ENCODE measurements around the gene RNF144A.

RNF144A gene

DNA sequence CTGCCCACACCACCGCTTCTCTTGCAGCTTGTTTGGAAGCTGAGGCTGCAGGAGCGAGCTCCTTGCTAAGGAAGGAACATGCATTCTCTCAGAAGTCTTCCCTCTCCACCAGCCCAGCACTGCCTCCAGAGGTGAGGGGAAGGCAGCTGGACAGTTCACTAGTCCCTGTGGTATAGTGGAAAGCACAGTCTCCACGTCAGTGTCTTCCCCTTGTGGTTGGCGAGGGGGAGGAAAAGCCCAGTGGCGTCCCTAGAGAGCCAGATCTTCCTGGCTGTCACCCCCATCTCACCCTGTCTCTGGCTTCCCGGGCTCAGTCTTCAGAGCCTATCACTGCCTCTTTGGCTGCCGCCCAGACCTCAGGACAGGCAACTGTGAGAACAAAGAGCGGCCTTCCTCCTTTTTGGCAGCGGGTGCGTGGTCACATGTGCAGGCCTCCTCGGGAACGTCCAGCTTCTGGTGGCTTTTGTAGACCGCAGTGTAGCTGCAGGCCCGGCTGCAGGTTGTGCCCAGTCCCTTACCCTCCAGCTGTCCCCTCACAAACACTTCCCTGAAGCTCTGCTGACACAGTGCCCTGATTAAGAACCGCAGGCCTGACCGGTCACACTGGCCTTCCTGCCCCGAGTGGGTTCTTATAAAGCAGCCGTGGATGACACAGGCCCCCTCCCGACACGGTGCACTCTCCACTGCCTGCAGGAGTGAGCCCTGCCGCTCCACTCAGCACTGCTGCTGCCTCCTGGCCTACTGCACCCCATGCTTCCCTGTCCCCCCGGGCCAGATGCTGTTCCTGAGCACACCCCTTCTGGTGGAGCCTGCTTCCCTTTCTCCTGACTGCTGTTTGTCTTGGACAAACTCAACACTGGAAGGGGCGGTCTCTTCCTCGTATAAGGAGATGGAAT, 90.9 kb downstream of the RNF144A start:
- no peak for DNase-seq (ENCODE audit: low spot score)

- DNase-seq (ENCODE audit: low spot score): no peak
These were observed 92.1 kb downstream of the RNF144A start for GRCh38 chr2:7009207-7009911.

DNA sequence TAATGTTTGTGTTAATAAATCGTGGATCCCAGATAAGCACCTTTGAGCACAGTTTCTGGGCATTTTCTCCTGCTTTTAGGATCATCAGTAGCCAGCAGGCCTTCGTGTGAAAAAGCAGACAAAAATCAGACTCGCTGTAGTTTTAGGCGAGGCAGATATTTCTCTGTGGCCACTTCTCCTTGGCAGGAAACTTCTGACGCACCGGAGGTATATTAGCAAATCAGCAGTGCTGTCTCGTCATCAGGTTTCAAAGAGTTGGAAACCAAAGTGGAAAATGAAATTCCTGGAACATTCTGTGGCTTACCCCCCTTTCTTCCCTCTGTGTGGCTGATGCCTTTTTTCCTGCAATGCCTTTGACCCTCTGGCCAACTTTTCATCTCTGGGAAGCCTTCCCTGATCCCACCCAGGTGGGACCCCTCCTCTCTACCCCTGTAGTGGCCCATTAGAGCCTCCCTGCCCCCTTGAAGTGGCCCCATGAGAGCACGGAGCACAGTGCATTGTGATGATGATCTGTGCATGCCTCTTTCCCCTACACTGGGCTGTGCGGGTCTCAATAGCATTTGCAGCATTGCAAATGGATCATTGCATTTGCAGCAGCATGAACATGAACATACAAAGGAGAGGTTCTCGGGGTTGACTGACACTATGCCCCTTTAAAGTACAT, 93.3 kb downstream of the RNF144A start:
- no peak for DNase-seq (ENCODE audit: low spot score)

- no peak for DNase-seq (ENCODE audit: low spot score)
These were observed 94.3 kb downstream of the RNF144A start for GRCh38 chr2:7011356-7012083.

DNA sequence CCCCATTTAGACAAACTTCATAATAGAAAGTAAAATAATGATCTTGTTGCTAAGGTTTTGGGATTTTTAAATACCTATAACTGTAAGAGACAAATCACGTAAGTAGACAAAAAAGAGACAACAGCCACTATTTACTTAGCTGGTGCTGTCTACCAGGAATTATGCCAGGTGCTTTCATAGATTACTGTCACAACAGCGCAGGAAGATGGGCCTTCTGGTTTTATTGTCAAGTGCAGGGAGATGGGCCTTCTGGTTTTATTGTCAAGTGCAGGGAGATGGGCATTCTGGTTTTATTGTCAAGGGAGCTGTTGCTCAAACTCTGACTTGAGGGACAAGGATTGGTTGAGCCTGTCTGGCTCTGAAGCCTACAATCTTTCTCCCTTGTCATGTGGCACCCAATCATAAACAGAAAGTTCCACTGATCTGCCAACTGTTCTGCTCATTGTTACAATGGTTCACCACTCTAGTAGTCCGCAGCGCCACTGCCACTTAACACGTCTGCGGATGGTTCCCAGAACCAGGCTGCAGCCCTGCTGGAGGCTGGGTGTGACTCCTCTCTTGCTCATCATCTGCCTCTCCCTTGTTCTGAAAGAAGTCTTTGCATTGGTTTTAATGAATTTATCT, 95.0 kb downstream of the RNF144A start:
- DNase-seq (ENCODE audit: low spot score): no peak

DNA sequence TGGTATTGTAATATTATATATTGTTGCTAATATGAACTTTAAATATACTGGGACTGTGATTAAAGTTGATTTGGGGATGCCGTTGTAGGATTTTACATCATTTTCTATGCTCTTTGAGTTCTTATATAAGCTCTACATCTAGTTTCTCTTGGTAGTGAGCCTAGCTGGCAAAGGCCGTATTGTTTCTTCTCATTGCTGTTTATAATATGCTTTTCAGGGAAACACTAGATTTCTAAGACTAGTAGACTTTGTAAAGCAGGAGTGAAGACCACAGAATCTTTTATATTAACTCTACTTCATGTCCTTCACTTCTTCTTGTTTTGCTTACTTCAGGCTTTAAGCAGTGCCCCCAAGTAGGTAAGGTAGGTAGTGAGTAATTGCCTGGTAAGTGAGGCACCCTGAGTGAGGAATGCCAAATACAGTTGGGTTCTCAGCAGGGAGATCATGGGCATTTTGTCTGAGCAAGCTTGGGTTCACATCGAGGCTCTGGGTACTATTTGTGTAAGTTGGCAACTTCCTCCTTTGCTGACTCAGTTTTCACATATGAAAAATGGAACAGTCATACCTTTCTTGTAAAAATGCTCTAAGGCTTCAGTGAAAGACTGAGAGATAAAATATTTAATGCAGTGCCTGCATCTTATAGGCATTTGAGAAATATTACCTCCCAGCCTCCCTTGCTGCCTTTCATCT, 96.4 kb downstream of the RNF144A start:
- no peak for DNase-seq (ENCODE audit: low spot score)

- DNase-seq (ENCODE audit: low spot score): no peak
These were observed 97.0 kb downstream of the RNF144A start for GRCh38 chr2:7014174-7014640.

GRCh38 chr2:7015007-7015950, 98.1 kb downstream of the RNF144A start:
- no peak for DNase-seq (ENCODE audit: low spot score)

DNA sequence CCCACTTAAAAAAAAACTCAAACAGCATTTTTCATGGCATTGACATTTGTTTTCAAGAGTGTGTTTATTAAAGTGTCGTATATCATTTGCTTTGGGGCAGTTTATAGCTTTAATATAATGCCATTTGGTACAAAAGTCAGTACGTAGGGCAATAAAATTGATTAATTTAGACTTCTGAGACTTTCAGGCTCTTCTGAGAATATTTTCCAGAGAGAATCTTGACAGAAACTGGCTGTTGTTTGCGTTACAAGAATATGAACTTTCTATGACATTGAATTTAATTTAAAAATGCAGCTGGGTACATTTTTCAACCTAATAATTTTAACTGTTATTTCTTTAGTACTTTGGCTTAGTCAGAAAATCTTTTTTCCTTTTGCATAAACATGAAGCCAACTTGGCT, 98.9 kb downstream of the RNF144A start:
- DNase-seq (ENCODE audit: low spot score): no peak

DNA sequence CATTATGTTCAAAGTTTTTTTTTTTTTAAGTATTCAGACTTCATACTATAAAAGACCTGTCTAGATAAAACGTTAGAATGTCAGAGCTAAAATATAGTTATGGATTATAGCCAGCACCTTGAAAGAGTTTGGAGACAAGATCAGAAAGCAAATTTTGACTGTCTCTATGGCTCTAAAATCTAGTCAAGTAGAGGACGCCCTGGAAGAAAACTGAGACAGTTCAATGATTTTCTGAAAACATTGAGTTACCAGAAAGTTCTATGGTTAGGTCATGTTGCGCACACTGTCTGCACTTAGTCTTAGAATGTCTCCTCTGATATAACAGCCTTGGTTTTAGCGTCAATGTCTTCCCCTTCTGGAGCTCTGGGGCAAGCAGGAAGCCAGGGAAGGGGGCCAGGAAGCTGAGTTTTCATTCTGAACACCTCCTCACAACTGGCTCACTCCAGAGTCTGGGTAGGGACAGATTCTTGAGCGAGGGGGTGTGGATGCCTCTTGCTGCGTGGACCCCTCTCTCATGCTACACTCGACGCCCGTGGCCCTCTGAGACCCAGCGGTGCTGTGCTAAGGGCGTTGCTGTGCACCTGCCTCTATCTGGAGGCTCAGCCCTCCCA, 99.5 kb downstream of the RNF144A start:
- DNase-seq (ENCODE audit: low spot score): no peak

GRCh38 chr2:7017671-7018281, 100.6 kb downstream of the RNF144A start:
- no peak for DNase-seq (ENCODE audit: low spot score)

DNA sequence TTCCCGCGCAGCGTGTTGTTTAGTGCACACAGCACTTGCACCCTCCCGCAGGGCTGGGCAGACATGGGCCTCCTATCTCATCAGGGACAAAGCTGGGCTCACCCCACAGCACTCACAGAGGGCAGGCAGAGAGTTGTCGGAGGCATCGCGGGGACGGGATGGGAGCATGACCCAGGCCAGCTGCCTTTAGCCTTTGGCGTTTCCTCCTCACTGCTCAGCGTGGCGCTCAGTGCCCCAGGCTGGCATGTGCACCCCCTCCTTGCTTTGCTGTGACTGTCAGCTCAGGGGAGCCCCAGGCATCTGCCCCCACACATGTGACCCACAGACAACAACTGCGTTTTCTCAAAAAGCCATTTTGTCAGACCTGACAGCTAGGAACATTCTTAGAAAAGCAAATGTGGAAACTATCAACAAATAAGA, 101.1 kb downstream of the RNF144A start:
- no peak for DNase-seq (ENCODE audit: low spot score)

GRCh38 chr2:7018767-7019166, 101.6 kb downstream of the RNF144A start:
- DNase-seq (ENCODE audit: low spot score): no peak

GRCh38 chr2:7019191-7019590, 102.0 kb downstream of the RNF144A start:
- DNase-seq (ENCODE audit: low spot score): no peak

GRCh38 chr2:7020059-7020458, 102.8 kb downstream of the RNF144A start:
- no peak for DNase-seq (ENCODE audit: low spot score)

DNA sequence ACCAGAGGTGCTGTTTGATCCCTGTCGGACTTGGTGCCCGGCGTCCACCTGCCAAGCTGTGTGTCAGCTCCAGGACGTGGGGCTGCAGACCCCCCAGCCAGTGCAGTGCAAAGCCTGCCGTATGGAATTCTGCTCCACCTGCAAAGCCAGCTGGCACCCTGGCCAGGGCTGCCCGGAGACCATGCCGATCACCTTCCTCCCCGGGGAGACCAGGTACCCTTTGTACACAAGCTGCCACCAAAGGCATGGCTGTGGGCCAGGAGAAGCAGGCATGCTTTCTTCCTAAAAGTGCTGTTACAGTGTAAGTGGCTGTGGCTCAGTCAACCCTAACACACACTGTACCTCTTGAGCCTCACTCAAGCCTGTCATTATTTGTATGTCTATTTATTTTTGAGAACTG, 103.3 kb downstream of the RNF144A start:
- no peak for DNase-seq (ENCODE audit: low spot score)

DNA sequence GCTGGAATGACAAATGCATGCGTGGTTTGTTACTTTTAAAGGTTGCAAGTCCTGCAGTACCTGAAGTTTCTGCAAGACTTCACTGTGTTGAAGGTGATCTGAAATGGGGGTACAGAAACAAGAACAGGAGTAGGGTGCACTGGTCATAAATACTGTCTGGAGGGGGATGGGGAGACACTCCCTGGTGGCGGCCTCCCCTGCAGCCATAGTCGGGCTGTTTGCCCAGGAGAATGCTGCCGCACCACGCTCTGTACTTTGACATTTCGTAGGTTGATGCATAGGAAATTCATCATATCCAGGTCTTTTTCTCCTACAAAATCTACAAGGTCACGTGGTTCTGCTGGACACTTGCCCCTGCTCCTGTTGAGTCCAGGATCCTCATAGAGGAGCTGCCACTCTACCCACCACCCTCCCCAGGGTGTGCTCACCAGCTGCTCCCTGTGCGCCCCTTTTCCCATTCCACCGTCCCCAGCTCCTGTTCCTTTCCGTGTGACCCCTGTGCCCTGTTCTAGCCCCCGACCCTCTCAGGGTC, 103.8 kb downstream of the RNF144A start:
- DNase-seq (ENCODE audit: low spot score): no peak

DNA sequence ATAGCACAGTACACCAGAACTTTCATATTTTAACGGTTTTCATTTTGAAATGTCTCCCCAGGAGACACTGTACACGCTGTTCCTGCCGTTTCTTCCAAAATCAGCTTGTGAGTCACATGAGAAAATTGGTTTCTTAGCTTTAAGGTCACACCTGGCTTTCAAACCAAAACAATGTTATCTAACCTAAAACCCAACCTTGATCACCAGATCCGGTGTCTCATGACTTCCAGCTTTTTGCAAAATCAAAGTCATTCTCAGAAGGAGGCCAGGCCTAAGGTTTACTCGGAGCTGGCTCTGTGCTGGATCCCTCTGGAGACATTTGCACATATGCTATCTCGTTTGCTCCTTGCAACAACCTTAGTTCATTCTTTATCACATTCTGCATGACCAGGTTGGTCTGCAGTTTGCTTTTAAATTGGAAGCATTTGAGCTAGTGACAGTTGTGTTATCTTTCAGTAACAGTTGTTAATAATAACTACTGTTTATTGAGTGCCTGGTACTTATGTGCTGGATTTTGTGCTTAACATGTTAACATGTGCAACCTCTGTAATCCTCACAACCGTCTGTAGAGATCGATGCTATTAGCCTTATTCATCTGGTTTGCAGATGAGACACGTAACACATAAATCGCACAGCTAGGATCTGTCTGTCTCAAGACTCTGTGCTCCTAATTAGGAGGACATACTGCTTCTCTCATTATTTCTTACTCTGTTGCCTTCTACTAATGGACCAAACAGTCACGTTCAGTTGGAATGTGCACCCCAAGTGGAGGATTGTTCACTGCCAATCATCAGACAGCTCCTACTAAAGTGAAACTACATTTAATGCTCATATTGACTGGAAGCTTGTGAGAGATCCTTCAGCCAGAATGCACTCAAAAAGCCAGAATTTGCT, 105.5 kb downstream of the RNF144A start:
- DNase-seq (ENCODE audit: low spot score): no peak
